ENCODE results near the gene OVOL1. TPM values are rescaled to one million over a fixed set of nuclear protein-coding genes. Genes with fewer than 3 reads are reported as not detected.

The OVOL1 gene
- total RNA-seq, 1 experiment from 2014 or later = not detected

DNA sequence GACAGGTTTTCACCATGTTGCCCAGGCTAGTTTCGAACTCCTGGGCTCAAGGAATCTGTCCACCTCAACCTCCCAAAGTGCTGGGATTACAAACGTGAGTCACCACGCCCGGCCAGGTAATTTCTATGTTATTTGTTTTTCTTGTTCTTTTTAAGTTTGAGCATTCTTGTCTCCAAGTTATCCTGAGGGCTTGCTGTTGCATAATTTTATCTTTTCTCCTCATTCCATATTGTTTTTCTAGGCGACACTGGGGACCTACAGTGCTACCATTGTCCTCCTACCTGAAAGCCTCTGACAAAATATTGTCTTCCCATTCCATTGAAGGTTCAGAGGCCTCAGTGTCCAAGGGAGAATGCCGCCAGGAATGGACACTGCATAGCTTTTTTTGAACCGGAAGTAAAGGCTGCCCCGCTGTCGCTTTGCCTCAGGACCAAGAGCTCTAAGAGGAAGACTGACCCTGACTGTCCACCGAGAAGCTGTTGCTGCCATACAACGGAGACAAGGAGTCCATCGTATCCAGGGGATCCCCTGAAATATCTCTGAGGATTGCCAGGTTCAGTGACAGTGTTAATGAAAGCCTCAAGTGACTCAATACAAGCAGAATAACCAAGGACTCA lies 15.8 kb upstream of the OVOL1 start:
- ChIA-PET CTCF (interaction anchor here (0.7 to 2.9 kb wide), 18 partner anchors 9 to 255 kb away, joined by 3 to 32 read pairs (median 4); partner anchors contain the start of genes AP5B1, CATSPER1 and KAT5), POLR2A (interaction anchor here (0.6 to 3.0 kb wide), 7 partner anchors 9 to 71 kb away, joined by 3 to 19 read pairs (median 4); partner anchors contain the start of genes AP5B1, KAT5 and RNASEH2C)
- BruUV-seq (replicated peaks) = no TSS peak
- TF ChIP-seq, protein P1, sequence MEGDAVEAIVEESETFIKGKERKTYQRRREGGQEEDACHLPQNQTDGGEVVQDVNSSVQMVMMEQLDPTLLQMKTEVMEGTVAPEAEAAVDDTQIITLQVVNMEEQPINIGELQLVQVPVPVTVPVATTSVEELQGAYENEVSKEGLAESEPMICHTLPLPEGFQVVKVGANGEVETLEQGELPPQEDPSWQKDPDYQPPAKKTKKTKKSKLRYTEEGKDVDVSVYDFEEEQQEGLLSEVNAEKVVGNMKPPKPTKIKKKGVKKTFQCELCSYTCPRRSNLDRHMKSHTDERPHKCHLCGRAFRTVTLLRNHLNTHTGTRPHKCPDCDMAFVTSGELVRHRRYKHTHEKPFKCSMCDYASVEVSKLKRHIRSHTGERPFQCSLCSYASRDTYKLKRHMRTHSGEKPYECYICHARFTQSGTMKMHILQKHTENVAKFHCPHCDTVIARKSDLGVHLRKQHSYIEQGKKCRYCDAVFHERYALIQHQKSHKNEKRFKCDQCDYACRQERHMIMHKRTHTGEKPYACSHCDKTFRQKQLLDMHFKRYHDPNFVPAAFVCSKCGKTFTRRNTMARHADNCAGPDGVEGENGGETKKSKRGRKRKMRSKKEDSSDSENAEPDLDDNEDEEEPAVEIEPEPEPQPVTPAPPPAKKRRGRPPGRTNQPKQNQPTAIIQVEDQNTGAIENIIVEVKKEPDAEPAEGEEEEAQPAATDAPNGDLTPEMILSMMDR (IDR thresholded peaks at IDR 0.05; ENCODE audit: unreplicated experiment) = no peak
- no peaks in the 10 kb centered on the region for H3K9me3 Mint-ChIP-seq (ENCODE audit: unreplicated experiment)
- no peaks in the 10 kb centered on the region for H3K27me3 Mint-ChIP-seq (ENCODE audit: insufficient read depth, unreplicated experiment)
- intact Hi-C loops (cut with micrococcal nuclease) = no loop called here
- no peaks in the 10 kb centered on the region for H3K36me3 Mint-ChIP-seq (ENCODE audit: insufficient read depth, unreplicated experiment)
- H3K27ac Mint-ChIP-seq (ENCODE audit: low read depth, unreplicated experiment) = no peak overlapping the region
- H3K4me3 Mint-ChIP-seq (ENCODE audit: unreplicated experiment) = no peak overlapping the region
- peaks cover 23% of the 10 kb centered on the region for H3K4me1 Mint-ChIP-seq (ENCODE audit: insufficient read depth, unreplicated experiment)
- DNase-seq (ENCODE audit: unreplicated experiment) = no peak

DNA sequence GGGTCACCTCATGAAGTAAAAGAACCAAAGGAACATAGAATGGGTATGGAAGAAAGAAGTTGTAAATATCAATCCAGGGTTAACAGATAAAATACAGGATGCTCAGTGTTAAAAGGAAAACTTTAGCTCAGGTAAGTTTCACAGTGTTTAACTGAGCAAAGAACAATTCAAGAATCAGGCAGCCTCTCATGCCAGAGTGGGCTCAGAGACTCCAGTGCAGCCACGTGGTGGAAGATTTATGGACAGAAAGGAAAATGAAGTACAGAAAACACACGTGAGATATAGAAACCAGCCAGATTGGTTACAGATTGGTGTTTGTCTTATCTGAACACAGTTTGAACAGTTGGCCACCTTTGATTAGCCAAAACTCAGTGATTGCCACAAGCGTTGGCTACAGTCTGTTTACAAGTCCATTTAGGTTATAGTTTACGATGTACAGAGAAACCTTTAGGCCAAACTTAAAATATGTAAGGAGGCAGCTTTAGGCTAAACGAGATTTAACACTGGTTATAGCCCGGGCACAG lies 15.2 kb upstream of the OVOL1 start:
- no peak overlapping the region for H3K4me3 Mint-ChIP-seq (ENCODE audit: unreplicated experiment)
- ChIA-PET CTCF (interaction anchor here (0.8 to 2.9 kb wide), 7 partner anchors 8 to 60 kb away, joined by 4 to 32 read pairs (median 13); partner anchors contain the start of genes AP5B1 and KAT5), POLR2A (interaction anchor here (0.7 to 3.0 kb wide), 5 partner anchors 8 to 70 kb away, joined by 3 to 14 read pairs (median 4); partner anchors contain the start of genes AP5B1 and KAT5)
- BruUV-seq (replicated peaks) = no TSS peak
- no peak for DNase-seq (ENCODE audit: unreplicated experiment)
- no peaks in the 10 kb centered on the region for H3K9me3 Mint-ChIP-seq (ENCODE audit: unreplicated experiment)
- no peak overlapping the region for H3K27ac Mint-ChIP-seq (ENCODE audit: low read depth, unreplicated experiment)
- TF ChIP-seq, protein P1 (IDR thresholded peaks at IDR 0.05; ENCODE audit: unreplicated experiment) = no peak
- no peaks in the 10 kb centered on the region for H3K27me3 Mint-ChIP-seq (ENCODE audit: insufficient read depth, unreplicated experiment)
- peaks cover 23% of the 10 kb centered on the region for H3K4me1 Mint-ChIP-seq (ENCODE audit: insufficient read depth, unreplicated experiment)
- intact Hi-C loops (cut with micrococcal nuclease) = no loop called here
- no peaks in the 10 kb centered on the region for H3K36me3 Mint-ChIP-seq (ENCODE audit: insufficient read depth, unreplicated experiment)

DNA sequence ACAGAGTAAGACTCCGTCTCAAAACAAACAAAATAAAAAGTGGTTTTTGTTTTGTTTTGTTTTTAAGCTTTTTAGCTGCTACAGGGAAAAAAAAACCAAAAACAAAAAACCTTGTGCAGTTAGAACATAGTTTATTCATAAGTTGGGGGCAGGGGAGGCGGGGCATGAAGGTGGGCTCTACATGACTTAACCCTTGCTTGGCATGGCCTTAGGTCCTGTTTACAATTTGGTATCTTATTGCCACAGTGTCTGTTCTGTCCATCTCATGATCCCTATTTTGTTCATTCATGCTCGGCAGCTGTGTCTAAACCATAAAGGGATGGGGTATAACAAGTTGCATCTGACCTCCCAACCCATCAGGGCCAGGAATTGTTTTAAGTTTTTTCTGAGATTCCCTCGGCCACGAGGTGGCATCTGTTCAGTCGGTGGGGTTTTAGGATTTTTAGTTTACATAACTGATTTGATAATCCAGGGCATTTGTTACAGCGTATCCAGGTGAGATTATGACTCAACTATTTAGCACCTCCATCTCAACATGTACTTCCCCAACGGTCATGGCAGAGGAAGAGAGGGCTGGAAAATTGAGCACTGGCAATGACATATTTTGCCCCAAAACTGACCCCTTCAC lies 13.0 kb upstream of the OVOL1 start:
- Mint-ChIP-seq H3K4me3 (ENCODE audit: unreplicated experiment) (no peak overlapping the region), H3K36me3 (ENCODE audit: insufficient read depth, unreplicated experiment) (peaks cover 9% of the 10 kb centered on the region), H3K4me1 (ENCODE audit: insufficient read depth, unreplicated experiment) (peaks cover 18% of the 10 kb centered on the region), H3K27me3 (ENCODE audit: insufficient read depth, unreplicated experiment) (no peaks in the 10 kb centered on the region), H3K27ac (ENCODE audit: low read depth, unreplicated experiment) (no peak overlapping the region), H3K9me3 (ENCODE audit: unreplicated experiment) (no peaks in the 10 kb centered on the region)
- DNase-seq (ENCODE audit: unreplicated experiment) = no peak
- BruUV-seq (replicated peaks) = no TSS peak
- ChIA-PET POLR2A (interaction anchor here (0.6 to 2.5 kb wide), 4 partner anchors 19 to 61 kb away, joined by 3 to 12 read pairs (median 4); partner anchors contain the start of gene RNASEH2C), CTCF (interaction anchor here (0.7 to 8.8 kb wide), 5 partner anchors 29 to 226 kb away, joined by 3 to 98 read pairs (median 4); no protein-coding TSS in a partner anchor)
- TF ChIP-seq, protein P1 (IDR thresholded peaks at IDR 0.05; ENCODE audit: unreplicated experiment) = no peak
- intact Hi-C loops (cut with micrococcal nuclease) = no loop called here
